Esophagus squamous epithelium (tissue), 4 donors: ENCODE measurements around the gene TNK1.

ENCODE experiments used
- CTCF ChIP-seq, 6 experiments: fragments of 450-650 bp in 4 of 6; fragments of 200-600 bp in 2 of 6; sonication (generic) in 2 of 6; IDR thresholded peaks; one replicate each; pipeline ENCODE4 v1.5.1; 2016 to 2019; ENCODE audit warnings: antibody characterized with exemption in 6 of 6, mild to moderate bottlenecking in 4 of 6, moderate library complexity in 4 of 6
- POLR2A ChIP-seq, 4 donors: fragments of 450-650 bp; IDR thresholded peaks; one replicate each; pipeline ENCODE4 v1.6.1; 2017; ENCODE audit warnings: antibody characterized with exemption in 4 of 4, mild to moderate bottlenecking in 4 of 4, moderate library complexity in 3 of 4

- TF ChIP-seq CTCF (IDR thresholded peaks at IDR 0.05) (no peak), POLR2A (IDR thresholded peaks at IDR 0.05) (no peak)
Observed at GRCh38 chr17:7352910-7353635, 27.8 kb upstream of the TNK1 start.
